GM18502 (cell line): ENCODE data around the gene TRAPPC14.
A peak's percentile ranks its signal among the peaks of the same experiment; 100 is the strongest.
"Not testable (repeated sequence)": the region's sequence is repeated elsewhere in the genome, so short reads cannot be mapped to it uniquely, and the experiment has no call there.

Source experiments
- ATAC-seq: cut with Tn5 transposase; IDR thresholded peaks from one replicate; pipeline ENCODE4 v1.9.1; 2021; ENCODE audit warnings: mild to moderate bottlenecking; ENCODE audit not compliant: unreplicated experiment, poor library complexity

TRAPPC14 gene

DNA sequence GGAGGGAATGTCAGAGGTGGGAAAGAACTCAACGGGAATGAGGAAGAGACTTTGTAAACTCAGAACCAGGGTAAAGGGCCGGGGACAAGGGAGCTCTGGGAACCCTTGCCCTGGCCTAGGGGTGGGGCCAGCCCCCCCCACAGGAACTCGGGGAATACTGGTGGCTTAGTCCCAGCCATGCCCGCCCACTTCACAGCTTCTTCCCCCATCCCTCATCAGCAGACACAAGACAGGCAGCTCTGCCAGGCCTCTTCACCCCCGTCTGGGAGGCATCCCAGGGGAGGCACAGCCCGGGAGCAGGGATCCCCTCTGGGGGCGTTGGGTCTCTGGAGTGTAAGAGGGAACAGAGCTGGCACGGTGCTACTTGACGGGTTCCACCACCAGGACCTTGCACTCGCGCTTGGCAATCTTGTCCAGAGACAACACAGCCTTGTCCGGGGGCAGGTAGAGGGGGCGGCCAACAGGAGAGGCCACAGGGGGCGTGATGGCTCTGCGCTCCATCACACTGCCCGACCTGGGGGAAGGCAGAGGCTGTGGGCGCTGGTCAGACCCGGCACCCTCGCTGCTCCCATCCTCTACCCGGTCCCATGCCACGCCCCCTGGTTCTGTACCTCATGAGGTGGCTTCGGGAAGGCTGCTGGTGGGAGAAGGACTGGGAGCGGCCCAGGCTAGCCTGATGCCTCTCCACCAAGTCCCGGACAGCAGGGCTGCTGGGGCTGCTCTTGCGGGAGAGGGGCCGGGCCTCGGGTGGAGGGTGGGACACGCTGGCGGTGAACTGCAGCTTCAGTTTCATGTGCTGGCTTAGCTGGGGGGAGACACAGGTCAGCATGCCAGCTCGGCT is 3.7 kb downstream of the TRAPPC14 start:
- ATAC-seq: no peak

- no peak for ATAC-seq
These were observed 4.6 kb downstream of the TRAPPC14 start for GRCh38 chr7:100153708-100154535.

GRCh38 chr7:100152937-100153666 is 5.4 kb downstream of the TRAPPC14 start:
- no peak for ATAC-seq

DNA sequence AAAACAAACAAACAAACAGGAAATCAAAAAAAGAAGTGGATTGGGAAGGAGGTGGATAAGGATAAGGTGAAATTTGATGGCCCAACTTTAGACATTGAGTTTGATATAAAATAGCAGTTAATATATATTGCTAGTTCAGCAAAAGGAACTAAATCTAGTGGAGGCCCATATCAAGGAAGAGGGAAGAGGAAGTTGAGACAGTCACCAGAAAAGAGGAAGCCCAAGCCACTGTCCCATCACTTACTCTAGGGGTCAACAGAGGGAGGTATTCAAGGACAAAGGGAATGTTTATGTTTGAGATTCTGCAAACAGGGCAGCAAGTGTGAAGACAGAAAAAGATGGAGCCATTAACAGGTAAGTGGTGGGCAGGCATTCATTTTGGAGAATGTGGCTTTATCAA is 6.1 kb downstream of the TRAPPC14 start:
- ATAC-seq: no peak

DNA sequence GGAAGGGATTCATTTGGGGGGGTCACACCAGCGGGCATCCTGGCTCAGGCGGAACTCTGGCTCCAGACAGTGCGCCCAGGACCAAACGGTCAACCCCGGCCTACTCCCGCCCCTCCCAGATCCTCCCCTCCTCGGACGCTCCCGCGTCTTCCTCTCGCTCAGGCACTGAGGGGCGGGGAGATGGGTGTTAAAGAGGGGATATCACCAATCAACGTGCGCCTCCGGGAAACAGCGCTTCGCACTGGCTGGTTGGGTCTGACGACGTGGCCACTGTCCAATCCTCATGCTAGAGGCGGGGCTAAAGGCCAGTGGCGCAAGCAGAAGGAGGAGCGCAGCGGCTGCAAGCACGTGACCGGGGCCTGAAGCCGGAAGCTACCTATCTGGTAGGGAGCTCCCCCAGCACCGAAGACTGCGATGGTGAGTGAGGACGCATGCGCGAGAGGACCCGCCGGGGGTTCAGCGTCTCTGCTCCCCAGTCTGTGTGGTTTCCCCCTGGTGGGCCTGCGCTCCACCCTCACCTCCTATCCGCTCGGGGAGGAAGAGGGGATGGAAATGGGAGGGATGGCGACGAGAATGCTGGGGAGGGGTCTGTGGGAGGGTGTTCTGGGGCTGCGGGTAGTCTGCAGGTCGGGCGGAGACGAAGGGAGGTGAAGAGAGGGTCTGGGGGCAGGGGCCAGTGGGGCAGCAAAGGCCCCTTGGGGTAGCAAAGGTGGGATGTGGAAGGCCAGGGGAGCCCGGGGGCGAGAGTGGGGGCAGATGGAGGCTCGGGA is 9.8 kb downstream of the TRAPPC14 start, which contains the start of gene LAMTOR4:
Gene LAMTOR4, plus strand, starts transcription at position 360 of the 770 bp plus-strand sequence. Its CDS starts 55 bp downstream, at position 415.
- peak; percentile 94 for ATAC-seq

GRCh38 chr7:100148225-100148558 is 10.3 kb downstream of the TRAPPC14 start:
- ATAC-seq: no peak

DNA sequence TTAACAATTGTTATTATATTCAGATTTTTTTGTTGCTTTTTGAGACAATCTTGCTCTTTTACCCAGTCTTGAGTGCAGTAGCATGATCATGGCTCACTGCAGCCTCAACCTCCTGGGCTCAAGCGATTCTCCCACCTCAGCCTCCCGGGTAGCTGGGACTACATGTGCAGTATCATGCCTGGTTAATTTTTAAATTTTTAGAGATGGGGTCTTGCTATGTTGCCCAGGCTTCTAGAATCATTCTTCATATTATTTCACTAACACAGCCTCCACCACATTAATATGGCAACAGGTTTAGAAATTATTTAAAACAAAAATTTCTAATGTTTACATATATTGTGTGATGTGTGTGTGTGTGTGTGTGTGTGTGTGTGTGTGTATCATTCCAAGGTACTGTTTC is 11.2 kb downstream of the TRAPPC14 start:
- ATAC-seq: no peak

DNA sequence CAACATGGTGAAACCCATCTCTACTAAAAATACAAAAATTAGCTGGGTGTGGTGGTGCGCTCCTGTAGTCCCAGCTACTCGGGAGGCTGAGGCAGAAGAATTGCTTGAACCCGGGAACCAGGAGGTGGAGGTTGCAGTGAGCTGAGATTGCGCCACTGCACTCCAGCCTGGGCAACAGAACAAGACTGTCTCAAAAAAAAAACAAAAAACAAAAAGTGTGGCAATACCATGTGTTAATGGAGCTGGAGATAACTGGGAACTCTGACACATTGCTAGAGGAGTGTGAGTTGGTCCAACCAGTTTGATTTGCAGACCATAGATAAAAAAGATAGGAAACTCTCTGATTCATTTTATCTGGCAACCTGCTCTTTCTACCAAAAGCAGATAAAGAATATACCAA is 12.2 kb downstream of the TRAPPC14 start:
- ATAC-seq: not testable (repeated sequence)

- no peak for ATAC-seq
These were observed 16.1 kb downstream of the TRAPPC14 start for GRCh38 chr7:100142461-100142860.

DNA sequence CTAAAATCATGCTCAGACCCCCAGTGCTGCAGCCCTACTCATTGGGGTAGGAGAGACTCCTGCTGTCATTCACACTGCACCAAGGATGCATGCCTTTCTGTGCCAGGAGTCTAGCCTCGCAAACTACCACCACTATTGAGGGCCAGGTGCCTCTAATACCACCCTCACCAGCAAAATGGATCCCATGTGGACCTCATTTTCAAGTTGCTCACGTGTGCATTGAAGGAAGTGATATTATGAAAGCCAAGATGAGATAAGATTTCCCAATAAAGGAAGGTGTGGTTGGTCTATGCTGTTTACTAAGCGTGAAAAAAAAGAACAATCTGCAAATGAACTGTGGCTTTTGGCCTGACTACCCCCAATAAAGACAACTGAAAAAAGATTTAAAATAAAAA is 17.0 kb downstream of the TRAPPC14 start:
- no peak for ATAC-seq

DNA sequence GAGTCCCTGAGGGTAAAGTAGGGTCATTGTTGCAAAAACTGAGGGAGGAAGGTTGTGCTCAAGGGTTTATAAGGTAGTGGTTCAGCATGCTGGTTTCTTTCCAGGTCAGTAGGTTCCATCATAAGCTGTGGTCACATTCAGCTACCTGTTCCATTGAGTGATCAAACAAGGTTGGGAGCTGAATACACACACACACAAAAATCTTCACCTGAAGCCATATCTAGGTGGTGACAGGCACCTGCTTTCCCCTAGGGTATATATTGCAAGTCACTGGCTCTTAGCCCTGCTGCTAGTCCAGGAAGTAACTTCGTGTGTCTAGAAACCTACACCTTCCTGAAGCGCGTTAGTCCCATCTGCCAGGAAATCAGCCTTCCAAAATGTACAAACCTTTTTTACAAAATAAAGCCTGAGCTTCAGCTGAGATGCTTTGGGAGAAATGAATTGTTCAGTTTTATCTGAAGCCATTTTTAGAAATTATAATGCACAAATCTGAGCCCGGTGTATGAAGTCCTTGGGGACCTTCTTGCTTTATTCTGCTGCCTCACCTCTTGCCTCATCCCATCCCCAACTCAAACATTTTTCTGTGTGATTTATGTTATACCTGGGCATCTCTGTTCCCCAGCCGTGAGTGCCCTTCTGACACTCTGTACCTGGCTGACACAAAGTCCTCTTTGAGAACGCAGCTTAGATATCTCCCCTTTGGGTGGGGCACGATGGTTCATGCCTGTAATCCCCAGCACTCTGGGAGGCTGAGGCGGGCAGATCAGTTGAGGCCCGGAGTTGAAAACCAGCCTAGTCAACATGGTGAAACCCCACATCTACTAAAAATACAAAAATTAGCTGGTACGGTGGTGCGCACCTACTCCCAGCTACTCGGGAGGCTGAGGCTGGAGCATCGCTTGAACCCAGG is 20.4 kb downstream of the TRAPPC14 start:
- ATAC-seq: no peak

DNA sequence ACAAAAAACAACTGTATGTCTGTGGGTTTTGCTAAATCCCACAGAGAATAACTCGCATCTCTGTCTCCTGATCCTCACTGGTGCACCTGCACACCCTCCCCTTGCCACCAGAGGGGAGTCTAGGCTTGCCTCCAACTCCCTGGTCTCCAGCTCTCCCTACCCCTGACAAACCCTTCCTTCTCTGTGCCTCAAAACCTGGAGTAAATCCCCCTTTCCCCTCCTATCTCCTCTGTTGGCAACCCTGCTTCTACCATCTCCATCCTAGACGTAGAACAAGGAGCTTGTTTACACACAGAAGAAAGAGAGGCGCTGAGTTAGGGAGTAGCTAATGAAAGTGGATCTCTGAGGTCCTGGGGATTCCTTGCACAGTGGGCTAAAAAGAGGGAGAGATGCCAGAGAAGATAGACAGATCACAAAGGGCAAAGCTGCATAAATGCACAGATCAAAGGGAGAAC is 25.8 kb downstream of the TRAPPC14 start:
- peak; percentile 61 for ATAC-seq

GRCh38 chr7:100132126-100132525 is 26.4 kb downstream of the TRAPPC14 start:
- ATAC-seq: no peak

- ATAC-seq: no peak
These were observed 27.7 kb downstream of the TRAPPC14 start for GRCh38 chr7:100130608-100131453.

DNA sequence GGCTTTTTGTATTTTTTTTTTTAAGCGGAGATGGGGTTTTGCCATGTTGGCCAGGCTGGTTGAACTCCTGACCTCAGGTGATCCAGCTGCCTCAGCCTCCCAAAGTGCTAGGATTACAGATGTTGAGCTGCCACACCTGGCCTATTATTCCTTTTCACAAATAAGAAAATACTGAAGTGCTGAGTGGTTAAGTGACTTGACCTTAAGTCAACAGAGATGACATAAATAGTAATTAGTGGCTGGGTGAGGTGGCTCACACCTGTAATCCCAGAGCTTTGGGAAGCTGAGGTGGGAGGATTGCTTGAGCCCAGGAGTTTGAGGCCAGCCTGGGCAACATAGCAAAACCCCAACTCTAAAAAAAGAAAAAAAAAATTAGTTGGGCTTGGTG is 28.3 kb downstream of the TRAPPC14 start:
- not testable (repeated sequence) for ATAC-seq

DNA sequence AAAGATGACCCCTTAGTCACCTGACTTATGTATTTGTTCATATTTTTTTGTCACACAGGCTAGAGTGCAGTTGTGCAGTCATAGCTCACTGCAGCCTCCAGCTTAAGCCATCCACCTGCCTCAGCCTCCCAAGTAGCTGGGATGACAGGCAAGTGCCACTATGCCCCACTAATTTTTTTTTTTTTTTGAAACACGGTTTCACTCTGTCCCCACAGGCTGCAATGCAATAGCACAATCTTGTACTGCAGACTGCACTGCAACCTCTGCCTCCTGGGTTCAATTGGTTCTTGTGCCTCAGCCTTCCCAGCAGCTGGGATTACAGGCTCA is 29.9 kb downstream of the TRAPPC14 start:
- ATAC-seq: no peak

DNA sequence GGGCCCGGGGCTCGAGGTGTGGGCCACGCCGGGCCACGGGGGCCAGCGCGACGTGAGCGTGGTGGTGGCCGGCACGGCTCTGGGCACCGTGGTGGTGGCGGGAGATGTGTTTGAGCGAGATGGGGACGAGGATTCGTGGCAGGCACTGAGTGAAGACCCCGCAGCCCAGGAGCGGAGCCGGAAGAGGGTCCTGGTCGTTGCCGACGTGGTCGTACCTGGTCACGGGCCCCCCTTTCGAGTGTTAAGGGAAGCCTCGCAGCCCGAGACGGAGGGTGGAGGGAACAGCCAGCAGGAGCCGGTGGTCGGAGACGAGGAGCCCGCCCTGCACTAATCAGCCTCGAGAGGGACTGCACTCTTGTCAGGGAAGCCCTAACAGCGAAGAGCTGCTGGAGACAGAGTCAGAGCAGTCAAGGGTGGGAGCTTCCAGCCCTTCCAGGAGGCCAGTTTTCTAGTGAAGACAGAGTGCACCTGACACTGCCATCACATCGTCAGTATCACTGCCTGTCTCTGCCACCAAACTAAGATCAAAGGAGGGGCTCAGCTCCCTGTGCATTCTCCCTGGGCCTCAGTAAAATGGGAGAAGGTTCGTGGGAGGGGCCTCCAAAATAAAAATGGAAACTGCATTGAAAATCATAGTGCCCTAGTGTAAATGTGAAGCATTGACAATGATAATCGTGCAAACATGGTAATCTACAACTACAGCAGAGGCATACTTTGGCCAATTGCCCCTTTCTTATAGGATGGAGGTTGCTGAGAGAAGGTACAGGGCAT is 30.5 kb downstream of the TRAPPC14 start:
- peak; percentile 8 for ATAC-seq
